IPS-18a (cell line): ENCODE results near the gene CADM4.
"Not testable (repeated sequence)": the region's sequence is repeated elsewhere in the genome, so short reads cannot be mapped to it uniquely, and the experiment has no call there.

Experiments used
- H3K27ac ChIP-seq: one replicate; pipeline ENCODE4 v1.5.1; 2013; ENCODE audit warnings: low read length
- H3K27me3 ChIP-seq: one replicate; pipeline ENCODE4 v1.6.1; 2013; ENCODE audit warnings: mild to moderate bottlenecking, low read length; ENCODE audit not compliant: control insufficient read depth, insufficient read depth
- H3K36me3 ChIP-seq: one replicate; pipeline ENCODE4 v1.6.1; 2013; ENCODE audit warnings: low read depth, low read length; ENCODE audit not compliant: control insufficient read depth
- H3K4me1 ChIP-seq: one replicate; pipeline ENCODE4 v1.6.1; 2013; ENCODE audit warnings: low read depth, low read length; ENCODE audit not compliant: control insufficient read depth
- H3K4me3 ChIP-seq: one replicate; pipeline ENCODE4 v1.5.1; 2013; ENCODE audit warnings: low read length
- H3K9ac ChIP-seq: one replicate; pipeline ENCODE4 v1.6.1; 2013; ENCODE audit warnings: mild to moderate bottlenecking, low read length, moderate library complexity
- H3K9me3 ChIP-seq: one replicate; pipeline ENCODE4 v1.6.1; 2013; ENCODE audit warnings: low read depth, low read length; ENCODE audit not compliant: control insufficient read depth

Gene CADM4

GRCh38 chr19:43639519-43640423 lies at the start of gene CADM4:
Gene CADM4 (minus strand): TSS chr19:43639850. CDS start chr19:43639790, 60 bp downstream.
- peaks cover 8% of the 10 kb centered on the region for H3K4me1 ChIP-seq
- no peak within 1 kb of the TSS for H3K27ac ChIP-seq
- H3K4me3 ChIP-seq = peak within 1 kb of the TSS; percentile 72
- H3K9me3 ChIP-seq = no peaks in the 10 kb centered on the region
- H3K9ac ChIP-seq = peak within 1 kb of the TSS; percentile 49
- no peaks in the 10 kb centered on the region for H3K36me3 ChIP-seq
- H3K27me3 ChIP-seq = peaks cover 46% of the 10 kb centered on the region

GRCh38 chr19:43688059-43688701 lies 48.5 kb upstream of the CADM4 start:
- H3K27ac ChIP-seq = no peak overlapping the region
- no peaks in the 10 kb centered on the region for H3K4me1 ChIP-seq
- H3K36me3 ChIP-seq = no peaks in the 10 kb centered on the region
- H3K9me3 ChIP-seq = no peaks in the 10 kb centered on the region
- H3K4me3 ChIP-seq = no peak overlapping the region
- no peaks in the 10 kb centered on the region for H3K27me3 ChIP-seq
- no peak overlapping the region for H3K9ac ChIP-seq

DNA sequence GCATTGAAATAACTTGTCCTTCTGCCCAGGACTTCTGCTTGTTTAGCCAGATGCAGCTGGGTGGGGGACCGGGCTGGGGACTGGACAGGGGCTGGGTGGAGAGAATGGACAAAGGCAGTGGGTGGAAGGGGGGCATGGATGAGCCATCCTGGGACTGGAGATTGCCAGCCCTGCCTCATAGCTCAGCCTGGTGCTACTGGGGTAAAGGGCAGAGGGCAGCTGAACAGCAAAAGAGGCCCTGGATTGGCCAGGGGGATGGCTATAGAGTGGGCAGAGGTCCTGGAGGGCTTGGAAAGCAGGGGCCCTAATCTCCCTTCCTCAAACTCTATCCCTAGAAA lies 48.0 kb upstream of the CADM4 start:
- H3K4me3 ChIP-seq = no peak overlapping the region
- H3K36me3 ChIP-seq = no peaks in the 10 kb centered on the region
- H3K27ac ChIP-seq = no peak overlapping the region
- no peak overlapping the region for H3K9ac ChIP-seq
- H3K4me1 ChIP-seq = no peaks in the 10 kb centered on the region
- no peaks in the 10 kb centered on the region for H3K9me3 ChIP-seq
- H3K27me3 ChIP-seq = no peaks in the 10 kb centered on the region

- no peak overlapping the region for H3K4me3 ChIP-seq
- H3K4me1 ChIP-seq = no peaks in the 10 kb centered on the region
- no peaks in the 10 kb centered on the region for H3K9me3 ChIP-seq
- H3K27ac ChIP-seq = no peak overlapping the region
- H3K27me3 ChIP-seq = no peaks in the 10 kb centered on the region
- H3K36me3 ChIP-seq = no peaks in the 10 kb centered on the region
- H3K9ac ChIP-seq = no peak overlapping the region
Measured at GRCh38 chr19:43684326-43684725, 44.7 kb upstream of the CADM4 start.

DNA sequence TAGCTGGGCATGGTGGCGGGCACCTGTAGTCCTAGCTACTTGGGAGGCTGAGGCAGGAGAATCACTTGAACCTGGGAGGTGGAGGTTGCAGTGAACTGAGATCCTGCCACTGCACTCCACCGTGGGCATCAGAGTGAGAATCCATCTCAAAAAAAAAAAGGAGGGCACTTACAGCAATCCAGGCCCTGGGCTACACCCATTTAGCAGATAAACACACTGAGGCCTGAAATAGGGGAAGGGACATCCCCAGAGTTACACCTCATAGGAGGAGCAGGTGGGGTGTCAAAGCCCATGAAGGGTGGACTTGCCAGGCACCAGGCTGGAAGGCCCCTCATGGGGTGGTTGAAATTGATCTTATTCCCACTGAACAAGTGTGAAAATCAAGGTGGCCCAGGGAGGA lies 44.3 kb upstream of the CADM4 start:
- Histone ChIP-seq H3K4me3 (no peak overlapping the region), H3K36me3 (no peaks in the 10 kb centered on the region), H3K27ac (no peak overlapping the region), H3K9ac (no peak overlapping the region), H3K9me3 (no peaks in the 10 kb centered on the region), H3K27me3 (no peaks in the 10 kb centered on the region), H3K4me1 (no peaks in the 10 kb centered on the region)

DNA sequence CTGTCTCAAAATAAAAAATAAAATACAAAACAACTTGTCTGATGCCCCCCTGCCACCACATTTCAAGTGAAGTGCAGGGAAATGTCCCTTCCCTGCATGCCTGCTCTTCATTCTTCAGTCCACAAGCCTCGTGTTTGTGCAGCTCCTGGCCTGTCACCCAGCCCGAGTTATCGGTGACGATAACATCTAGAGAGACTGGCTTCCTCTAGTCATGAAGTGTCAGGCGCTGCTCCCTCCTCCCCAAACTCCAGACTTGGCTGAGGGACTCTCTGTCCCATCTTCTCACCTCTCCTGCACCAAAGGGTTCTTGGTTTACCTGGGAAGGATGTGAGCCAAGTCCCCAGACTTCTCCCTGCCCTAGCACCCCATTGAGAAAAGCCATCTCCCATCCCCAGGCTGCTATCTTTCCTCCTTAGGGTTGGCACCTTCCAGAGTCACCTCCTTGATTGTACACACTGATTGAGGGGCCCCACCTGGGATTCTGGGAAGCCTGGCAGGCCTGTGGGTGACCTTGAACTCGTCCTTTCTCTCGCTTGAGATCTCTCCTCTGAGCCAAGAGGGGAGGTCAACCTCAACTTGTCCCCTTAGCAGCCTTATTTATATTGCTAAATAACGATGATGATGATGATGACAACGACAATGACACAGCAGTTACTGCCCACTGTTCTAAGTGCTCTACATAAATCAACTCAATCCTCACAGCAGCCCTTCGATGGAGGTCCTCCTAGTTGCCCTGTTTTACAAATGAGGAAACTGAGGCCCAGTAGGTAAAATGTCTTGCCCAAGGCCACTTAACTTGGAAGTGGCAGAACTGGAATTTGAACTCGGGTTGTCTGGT lies 43.4 kb upstream of the CADM4 start:
- Histone ChIP-seq H3K9ac (no peak overlapping the region), H3K4me1 (no peaks in the 10 kb centered on the region), H3K27me3 (no peaks in the 10 kb centered on the region), H3K4me3 (no peak overlapping the region), H3K36me3 (no peaks in the 10 kb centered on the region), H3K9me3 (no peaks in the 10 kb centered on the region), H3K27ac (no peak overlapping the region)

DNA sequence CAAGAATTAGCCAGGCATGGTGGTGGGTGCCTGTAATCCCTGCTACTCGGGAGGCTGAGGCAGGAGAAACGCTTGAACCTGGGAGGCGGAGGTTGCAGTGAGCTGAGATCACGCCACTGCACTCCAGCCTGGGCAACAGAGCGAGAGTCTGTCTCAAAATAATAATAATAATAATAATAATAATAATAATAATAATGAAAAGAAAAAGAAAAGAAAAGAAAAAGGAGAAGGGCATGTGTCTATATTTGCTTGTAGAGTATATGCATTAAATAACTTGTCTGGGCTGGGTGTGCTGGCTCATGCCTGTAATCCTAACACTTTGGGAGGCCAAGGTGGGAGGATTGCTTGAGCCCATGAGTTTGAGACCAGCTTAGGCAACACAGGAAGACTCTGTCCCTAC lies 42.6 kb upstream of the CADM4 start:
- not testable (repeated sequence) for H3K4me3 ChIP-seq, H3K27me3 ChIP-seq, H3K9me3 ChIP-seq, H3K36me3 ChIP-seq, H3K4me1 ChIP-seq, H3K27ac ChIP-seq, H3K9ac ChIP-seq

GRCh38 chr19:43681821-43682220 lies 42.2 kb upstream of the CADM4 start:
- Histone ChIP-seq H3K9ac (no peak overlapping the region), H3K9me3 (no peaks in the 10 kb centered on the region), H3K36me3 (no peaks in the 10 kb centered on the region), H3K4me1 (no peaks in the 10 kb centered on the region), H3K4me3 (no peak overlapping the region), H3K27me3 (no peaks in the 10 kb centered on the region), H3K27ac (no peak overlapping the region)

DNA sequence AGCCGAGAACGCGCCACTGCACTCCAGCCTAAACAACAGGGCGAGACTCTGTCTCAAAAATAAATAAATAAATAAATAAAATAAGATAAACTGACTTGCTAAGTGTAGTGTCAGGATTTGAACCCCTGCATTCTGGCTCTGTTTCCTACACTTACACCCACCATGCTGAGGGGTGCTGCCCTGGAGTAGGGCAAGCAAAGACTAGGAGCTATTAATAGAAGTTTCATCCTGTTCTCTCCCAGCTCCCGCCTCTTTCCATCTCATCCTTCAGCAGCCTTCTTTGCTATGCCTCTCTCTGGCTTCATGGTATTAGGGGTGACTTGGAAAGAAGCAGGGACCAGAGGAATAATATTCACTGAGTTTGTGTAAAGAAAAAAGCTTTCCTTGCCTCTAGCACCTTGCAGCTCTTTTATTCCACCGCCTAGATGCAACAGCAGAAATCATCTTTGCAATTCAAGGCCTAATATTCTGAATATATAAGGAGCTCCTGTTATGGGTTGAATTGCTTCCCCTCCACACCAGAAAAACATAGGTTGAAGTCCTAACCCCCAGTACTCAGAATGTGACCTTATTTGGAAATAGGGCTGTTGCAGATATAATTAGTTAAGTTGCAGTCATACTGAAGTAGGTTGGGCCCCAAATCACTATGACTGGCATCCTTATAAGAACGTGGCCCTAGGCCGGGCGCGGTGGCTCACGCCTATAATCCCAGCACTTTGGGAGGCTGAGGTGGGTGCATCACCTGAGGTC lies 39.0 kb upstream of the CADM4 start:
- Histone ChIP-seq H3K27ac (no peak overlapping the region), H3K9ac (no peak overlapping the region), H3K4me3 (no peak overlapping the region), H3K9me3 (no peaks in the 10 kb centered on the region), H3K27me3 (no peaks in the 10 kb centered on the region), H3K4me1 (no peaks in the 10 kb centered on the region), H3K36me3 (no peaks in the 10 kb centered on the region)

DNA sequence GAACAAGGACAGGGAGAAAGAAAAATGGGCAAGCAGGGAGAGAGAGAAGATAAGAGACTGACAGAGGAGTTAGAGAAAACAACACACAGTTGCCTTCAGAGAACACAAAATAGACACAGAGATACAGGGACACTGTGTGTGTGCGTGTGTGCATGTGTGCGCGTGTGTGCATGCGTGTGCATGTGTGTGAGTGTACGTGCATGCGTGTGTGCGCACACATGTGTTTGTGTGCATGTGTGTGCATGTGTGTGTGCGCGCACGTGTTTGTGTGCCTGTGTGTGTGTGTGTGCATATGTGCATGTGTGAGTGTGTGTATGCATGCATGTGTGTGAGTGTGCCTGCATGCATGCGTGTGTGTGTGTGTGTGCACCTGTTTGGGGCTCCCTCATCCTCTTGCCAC lies 36.3 kb upstream of the CADM4 start:
- H3K4me1 ChIP-seq = peaks cover 6% of the 10 kb centered on the region
- peaks cover 3% of the 10 kb centered on the region for H3K27me3 ChIP-seq
- no peak overlapping the region for H3K27ac ChIP-seq

GRCh38 chr19:43675269-43675879 lies 35.7 kb upstream of the CADM4 start:
- H3K9me3 ChIP-seq = no peaks in the 10 kb centered on the region
- H3K9ac ChIP-seq = no peak overlapping the region
- no peak overlapping the region for H3K27ac ChIP-seq
- H3K4me1 ChIP-seq = peaks cover 9% of the 10 kb centered on the region
- H3K4me3 ChIP-seq = no peak overlapping the region
- peaks cover 8% of the 10 kb centered on the region for H3K27me3 ChIP-seq
- no peaks in the 10 kb centered on the region for H3K36me3 ChIP-seq

More for the DNA sequence above, 36.3 kb upstream of the CADM4 start:
- Histone ChIP-seq H3K9me3 (no peaks in the 10 kb centered on the region), H3K4me3 (no peak overlapping the region), H3K9ac (no peak overlapping the region), H3K36me3 (no peaks in the 10 kb centered on the region)
